ENCODE results near the gene AGPAT4.
"Not testable (repeated sequence)": the region's sequence is repeated elsewhere in the genome, so short reads cannot be mapped to it uniquely, and the experiment has no call there.

AGPAT4 gene

GRCh38 chr6:161273752-161274487 lies at the start of gene AGPAT4:
Gene AGPAT4, minus strand, starts transcription at chr6:161274061. Its CDS starts 41,848 bp downstream, at chr6:161232213.
- Histone ChIP-seq H3K27ac (peak within 1 kb of the TSS; percentile 91), H3K9ac (ENCODE audit: insufficient read length) (peak within 1 kb of the TSS; percentile 75), H3K4me3 (peak within 1 kb of the TSS; percentile 92), H3K9me3 (ENCODE audit: low read depth, low read length) (no peaks in the 10 kb centered on the region), H3K36me3 (ENCODE audit: insufficient read depth, low read length) (0 out of 2 replicates have a peak, but pooled peaks cover 3% of the 10 kb centered on the region)
- peak; percentile 90 for TF ChIP-seq POLR2AphosphoS5 (IDR thresholded peaks at IDR 0.05; ENCODE audit: borderline replicate concordance, low read depth, low read length)
- no peak for TF ChIP-seq EZH2 (IDR thresholded peaks at IDR 0.05)
- TF ChIP-seq FOXP2 (optimal IDR thresholded peaks at IDR 0.05; ENCODE audit: control extremely low read depth, extremely low read length, insufficient read depth), result peak; percentile 35
- peak; percentile 94 for DNase-seq (ENCODE audit: low read depth, low spot score)

- no peak for DNase-seq (ENCODE audit: low read depth, low spot score)
- Histone ChIP-seq H3K9ac (ENCODE audit: insufficient read length) (no peak overlapping the region), H3K36me3 (ENCODE audit: insufficient read depth, low read length) (no peaks in the 10 kb centered on the region), H3K4me3 (no peak overlapping the region), H3K27ac (no peak overlapping the region), H3K9me3 (ENCODE audit: low read depth, low read length) (no peaks in the 10 kb centered on the region)
- TF ChIP-seq FOXP2 (optimal IDR thresholded peaks at IDR 0.05; ENCODE audit: control extremely low read depth, extremely low read length, insufficient read depth) (no peak), EZH2 (IDR thresholded peaks at IDR 0.05) (no peak), POLR2AphosphoS5 (IDR thresholded peaks at IDR 0.05; ENCODE audit: borderline replicate concordance, low read depth, low read length) (no peak)
Measured at GRCh38 chr6:161319231-161319630, 45.4 kb upstream of the AGPAT4 start.

- Histone ChIP-seq H3K9me3 (ENCODE audit: low read depth, low read length) (no peaks in the 10 kb centered on the region), H3K36me3 (ENCODE audit: insufficient read depth, low read length) (no peaks in the 10 kb centered on the region), H3K9ac (ENCODE audit: insufficient read length) (no peak overlapping the region), H3K27ac (no peak overlapping the region), H3K4me3 (no peak overlapping the region)
- DNase-seq (ENCODE audit: low read depth, low spot score), result no peak
- no peak for TF ChIP-seq POLR2AphosphoS5 (IDR thresholded peaks at IDR 0.05; ENCODE audit: borderline replicate concordance, low read depth, low read length)
- TF ChIP-seq EZH2 (IDR thresholded peaks at IDR 0.05), result no peak
- TF ChIP-seq FOXP2 (optimal IDR thresholded peaks at IDR 0.05; ENCODE audit: control extremely low read depth, extremely low read length, insufficient read depth), result no peak
Measured at GRCh38 chr6:161318456-161318855, 44.6 kb upstream of the AGPAT4 start.

GRCh38 chr6:161316531-161316930 lies 42.7 kb upstream of the AGPAT4 start:
- DNase-seq (ENCODE audit: low read depth, low spot score), result no peak
- TF ChIP-seq POLR2AphosphoS5 (IDR thresholded peaks at IDR 0.05; ENCODE audit: borderline replicate concordance, low read depth, low read length), result no peak
- no peak for TF ChIP-seq FOXP2 (optimal IDR thresholded peaks at IDR 0.05; ENCODE audit: control extremely low read depth, extremely low read length, insufficient read depth)
- no peak for TF ChIP-seq EZH2 (IDR thresholded peaks at IDR 0.05)
- H3K9me3 ChIP-seq (ENCODE audit: low read depth, low read length), result no peaks in the 10 kb centered on the region

GRCh38 chr6:161315246-161315917 lies 41.5 kb upstream of the AGPAT4 start:
- H3K4me3 ChIP-seq; H3K27ac ChIP-seq; DNase-seq (ENCODE audit: low read depth, low spot score); H3K9me3 ChIP-seq (ENCODE audit: low read depth, low read length); H3K36me3 ChIP-seq (ENCODE audit: insufficient read depth, low read length); H3K9ac ChIP-seq (ENCODE audit: insufficient read length): not testable (repeated sequence)

More at GRCh38 chr6:161316531-161316930, 42.7 kb upstream of the AGPAT4 start:
- no peak overlapping the region for H3K4me3 ChIP-seq
- no peaks in the 10 kb centered on the region for H3K36me3 ChIP-seq (ENCODE audit: insufficient read depth, low read length)
- no peak overlapping the region for H3K9ac ChIP-seq (ENCODE audit: insufficient read length)
- H3K27ac ChIP-seq, result no peak overlapping the region

GRCh38 chr6:161314541-161315245 lies 40.8 kb upstream of the AGPAT4 start:
- DNase-seq (ENCODE audit: low read depth, low spot score); H3K4me3 ChIP-seq; H3K9ac ChIP-seq (ENCODE audit: insufficient read length); H3K9me3 ChIP-seq (ENCODE audit: low read depth, low read length); H3K27ac ChIP-seq; H3K36me3 ChIP-seq (ENCODE audit: insufficient read depth, low read length): not testable (repeated sequence)

- no peak overlapping the region for H3K9ac ChIP-seq (ENCODE audit: insufficient read length)
- TF ChIP-seq FOXP2 (optimal IDR thresholded peaks at IDR 0.05; ENCODE audit: control extremely low read depth, extremely low read length, insufficient read depth), result no peak
- no peak for TF ChIP-seq POLR2AphosphoS5 (IDR thresholded peaks at IDR 0.05; ENCODE audit: borderline replicate concordance, low read depth, low read length)
- TF ChIP-seq EZH2 (IDR thresholded peaks at IDR 0.05), result no peak
- H3K36me3 ChIP-seq (ENCODE audit: insufficient read depth, low read length), result no peaks in the 10 kb centered on the region
- H3K9me3 ChIP-seq (ENCODE audit: low read depth, low read length), result no peaks in the 10 kb centered on the region
- H3K27ac ChIP-seq, result no peak overlapping the region
- no peak for DNase-seq (ENCODE audit: low read depth, low spot score)
- no peak overlapping the region for H3K4me3 ChIP-seq
Measured at GRCh38 chr6:161313940-161314509, 40.2 kb upstream of the AGPAT4 start.

GRCh38 chr6:161313475-161313874 lies 39.6 kb upstream of the AGPAT4 start:
- H3K9me3 ChIP-seq (ENCODE audit: low read depth, low read length); DNase-seq (ENCODE audit: low read depth, low spot score); H3K9ac ChIP-seq (ENCODE audit: insufficient read length); H3K36me3 ChIP-seq (ENCODE audit: insufficient read depth, low read length); H3K4me3 ChIP-seq; H3K27ac ChIP-seq: not testable (repeated sequence)

- not testable (repeated sequence) for H3K27ac ChIP-seq; H3K4me3 ChIP-seq; DNase-seq (ENCODE audit: low read depth, low spot score)
Measured at GRCh38 chr6:161309774-161310173, 35.9 kb upstream of the AGPAT4 start.

More at GRCh38 chr6:161309774-161310173, 35.9 kb upstream of the AGPAT4 start:
- H3K36me3 ChIP-seq (ENCODE audit: insufficient read depth, low read length); H3K9ac ChIP-seq (ENCODE audit: insufficient read length); H3K9me3 ChIP-seq (ENCODE audit: low read depth, low read length): not testable (repeated sequence)

Measured in SK-N-MC (cell line).